VCaP (cell line): Measurements from ENCODE around the gene OTOP3.

Experiments
- H3K27ac ChIP-seq: fragments of 450-650 bp; 2 replicates; pipeline ENCODE4 v1.5.1; 2017
- TF ChIP-seq, protein P1 (sequence below): fragments of 450-650 bp; conservative IDR thresholded peaks from 2 replicates; pipeline ENCODE4 v1.5.1; 2017; ENCODE audit warnings: mild to moderate bottlenecking, moderate library complexity

Gene OTOP3

DNA sequence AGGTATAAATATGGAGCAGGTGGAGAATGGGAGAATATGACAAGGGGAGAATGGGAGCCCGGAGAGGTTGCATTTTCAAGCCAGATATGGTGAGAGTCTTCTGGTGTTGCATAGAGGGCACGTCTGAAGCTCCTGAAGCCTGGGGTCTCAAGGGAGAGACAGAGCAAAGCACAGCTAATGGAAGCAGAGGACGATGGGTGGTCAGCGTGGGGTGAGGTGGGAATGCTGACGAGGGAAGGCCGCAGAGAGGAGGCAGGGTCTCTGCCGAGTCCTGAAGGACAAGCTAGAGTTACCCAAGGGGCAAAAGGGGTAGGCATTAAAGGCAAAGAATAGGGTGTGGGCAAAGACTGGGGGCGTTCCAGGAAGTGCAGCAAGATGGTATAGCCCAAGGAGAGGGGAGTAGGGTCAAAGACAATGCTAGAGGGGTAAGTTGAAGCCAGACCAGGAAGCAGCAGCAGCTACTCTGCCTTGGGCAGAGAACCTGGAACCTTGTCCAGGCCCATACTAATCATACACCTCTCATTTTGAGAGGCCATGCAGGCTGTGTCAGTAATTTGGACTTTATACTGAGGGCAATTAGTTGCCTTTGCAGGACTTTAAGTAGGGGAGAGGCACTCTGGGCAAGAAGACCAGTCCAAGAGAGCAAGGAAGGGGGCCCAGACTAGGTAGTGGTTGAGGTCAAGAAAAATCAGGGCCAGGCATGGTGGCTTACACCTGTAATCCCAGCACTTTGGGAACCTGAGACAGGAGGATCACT, 2.7 kb downstream of the OTOP3 start:
- TF ChIP-seq, protein P1, sequence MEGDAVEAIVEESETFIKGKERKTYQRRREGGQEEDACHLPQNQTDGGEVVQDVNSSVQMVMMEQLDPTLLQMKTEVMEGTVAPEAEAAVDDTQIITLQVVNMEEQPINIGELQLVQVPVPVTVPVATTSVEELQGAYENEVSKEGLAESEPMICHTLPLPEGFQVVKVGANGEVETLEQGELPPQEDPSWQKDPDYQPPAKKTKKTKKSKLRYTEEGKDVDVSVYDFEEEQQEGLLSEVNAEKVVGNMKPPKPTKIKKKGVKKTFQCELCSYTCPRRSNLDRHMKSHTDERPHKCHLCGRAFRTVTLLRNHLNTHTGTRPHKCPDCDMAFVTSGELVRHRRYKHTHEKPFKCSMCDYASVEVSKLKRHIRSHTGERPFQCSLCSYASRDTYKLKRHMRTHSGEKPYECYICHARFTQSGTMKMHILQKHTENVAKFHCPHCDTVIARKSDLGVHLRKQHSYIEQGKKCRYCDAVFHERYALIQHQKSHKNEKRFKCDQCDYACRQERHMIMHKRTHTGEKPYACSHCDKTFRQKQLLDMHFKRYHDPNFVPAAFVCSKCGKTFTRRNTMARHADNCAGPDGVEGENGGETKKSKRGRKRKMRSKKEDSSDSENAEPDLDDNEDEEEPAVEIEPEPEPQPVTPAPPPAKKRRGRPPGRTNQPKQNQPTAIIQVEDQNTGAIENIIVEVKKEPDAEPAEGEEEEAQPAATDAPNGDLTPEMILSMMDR, result no peak

DNA sequence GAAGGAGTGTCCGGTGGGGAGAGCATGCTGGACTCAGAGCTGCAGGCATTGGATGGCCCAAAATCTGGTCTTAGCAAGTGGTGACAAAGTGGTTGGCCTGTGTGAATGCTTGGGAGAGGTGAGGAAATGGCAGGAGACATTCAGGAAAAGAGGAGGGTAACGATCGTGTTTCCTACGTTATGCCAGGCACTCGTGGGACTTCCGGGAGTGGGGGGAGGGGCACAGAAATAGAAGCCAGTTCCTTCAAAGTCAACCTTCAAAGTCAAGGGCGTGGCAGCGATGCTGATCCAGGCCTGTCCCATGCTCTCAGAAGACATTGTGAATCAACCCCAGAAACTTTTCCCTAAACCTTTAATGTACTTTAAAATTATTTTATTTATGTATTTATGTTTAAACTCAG, 3.8 kb downstream of the OTOP3 start:
- no peak overlapping the region for H3K27ac ChIP-seq
- TF ChIP-seq, protein P1, result no peak

More for the DNA sequence above, 2.7 kb downstream of the OTOP3 start:
- no peak overlapping the region for H3K27ac ChIP-seq

DNA sequence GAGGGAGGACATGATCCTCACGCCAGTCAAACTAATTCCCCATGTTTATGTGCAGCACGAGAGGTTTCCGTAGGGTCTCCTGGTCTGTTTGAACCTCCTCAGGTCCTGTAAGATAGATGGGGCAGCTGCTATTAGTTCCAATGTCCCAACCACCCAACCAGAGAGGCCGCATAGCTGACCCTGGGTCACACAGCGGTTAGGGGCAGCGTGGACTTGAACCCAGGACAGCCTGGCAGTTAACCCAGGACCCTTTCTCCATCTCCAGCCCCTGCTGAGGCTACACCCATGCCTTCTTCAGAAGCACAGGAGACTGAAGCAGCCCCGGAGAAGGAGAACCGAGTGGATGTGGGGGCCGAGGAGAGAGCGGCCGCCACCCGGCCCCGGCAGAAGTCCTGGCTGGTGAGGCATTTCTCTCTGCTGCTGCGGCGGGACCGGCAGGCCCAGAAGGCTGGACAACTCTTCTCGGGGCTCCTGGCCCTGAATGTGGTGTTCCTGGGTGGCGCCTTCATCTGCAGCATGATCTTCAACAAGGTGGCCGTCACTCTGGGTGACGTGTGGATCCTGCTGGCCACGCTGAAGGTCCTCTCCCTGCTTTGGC, 5.5 kb downstream of the OTOP3 start:
- TF ChIP-seq, protein P1, result no peak
- H3K27ac ChIP-seq, result no peak overlapping the region

DNA sequence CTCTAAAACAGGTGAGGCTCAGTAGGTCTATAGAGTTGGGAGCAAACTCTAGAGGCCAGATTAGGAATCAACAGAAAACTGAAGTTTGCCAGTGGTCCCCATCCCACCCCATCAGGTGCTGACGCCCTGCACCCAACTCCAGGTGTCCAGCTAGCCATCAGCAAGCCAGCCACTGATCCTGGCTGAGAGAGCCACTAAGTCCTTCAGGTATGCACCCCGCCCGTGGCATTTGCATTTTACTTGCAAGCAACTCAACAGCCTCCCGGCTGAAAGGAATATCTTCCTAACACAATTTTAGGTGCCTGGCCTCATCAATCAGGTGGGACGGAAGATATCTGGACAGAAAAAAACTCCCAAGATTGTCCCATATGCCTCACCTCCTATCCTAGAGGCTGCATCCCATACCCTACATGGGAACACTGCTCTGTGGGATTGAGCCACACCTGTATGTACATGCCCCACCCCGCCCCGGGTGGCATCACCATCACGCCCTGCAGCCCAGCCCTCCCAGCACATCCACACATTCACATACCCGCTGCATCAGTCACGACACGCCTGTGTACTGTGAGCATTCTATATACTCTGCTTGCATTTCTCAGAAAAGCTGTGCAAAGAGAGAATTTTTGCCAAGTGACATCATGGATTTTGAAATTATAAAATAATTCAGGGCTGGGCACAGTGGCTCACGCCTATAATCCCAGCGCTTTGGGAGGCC, 8.3 kb downstream of the OTOP3 start:
- TF ChIP-seq, protein P1, result no peak
- H3K27ac ChIP-seq, result no peak overlapping the region

DNA sequence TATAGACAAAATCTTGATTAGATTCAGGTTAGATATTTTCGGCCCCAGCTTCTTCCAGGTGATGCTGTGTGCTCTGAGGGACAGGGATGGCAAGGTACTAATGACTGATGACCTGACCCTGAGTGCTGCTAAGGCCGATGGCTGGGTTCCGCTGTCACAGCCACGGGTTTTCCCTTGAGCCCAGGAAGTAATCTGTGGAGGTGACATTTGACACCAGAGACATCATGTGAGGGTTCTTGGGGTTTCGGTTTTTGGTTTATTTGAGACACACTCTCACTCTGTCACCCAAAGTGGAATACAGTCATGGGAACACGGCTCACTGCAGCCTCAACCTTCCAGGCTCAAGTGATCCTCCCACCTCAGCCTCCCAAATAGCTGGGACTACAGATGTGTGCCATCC, 9.8 kb downstream of the OTOP3 start:
- TF ChIP-seq, protein P1, result no peak
- no peak overlapping the region for H3K27ac ChIP-seq

DNA sequence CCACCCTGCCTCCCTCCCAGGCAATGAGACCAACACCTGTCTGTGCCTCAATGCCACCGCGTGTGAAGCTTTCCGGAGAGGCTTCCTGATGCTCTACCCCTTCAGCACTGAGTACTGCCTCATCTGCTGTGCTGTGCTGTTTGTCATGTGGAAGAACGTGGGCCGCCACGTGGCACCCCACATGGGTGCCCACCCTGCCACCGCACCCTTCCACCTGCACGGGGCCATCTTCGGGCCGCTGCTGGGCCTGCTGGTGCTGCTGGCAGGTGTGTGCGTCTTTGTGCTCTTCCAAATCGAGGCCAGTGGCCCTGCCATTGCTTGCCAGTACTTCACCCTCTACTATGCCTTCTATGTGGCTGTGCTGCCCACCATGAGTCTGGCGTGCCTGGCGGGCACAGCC, 10.9 kb downstream of the OTOP3 start:
- TF ChIP-seq, protein P1, result no peak
- no peak overlapping the region for H3K27ac ChIP-seq

DNA sequence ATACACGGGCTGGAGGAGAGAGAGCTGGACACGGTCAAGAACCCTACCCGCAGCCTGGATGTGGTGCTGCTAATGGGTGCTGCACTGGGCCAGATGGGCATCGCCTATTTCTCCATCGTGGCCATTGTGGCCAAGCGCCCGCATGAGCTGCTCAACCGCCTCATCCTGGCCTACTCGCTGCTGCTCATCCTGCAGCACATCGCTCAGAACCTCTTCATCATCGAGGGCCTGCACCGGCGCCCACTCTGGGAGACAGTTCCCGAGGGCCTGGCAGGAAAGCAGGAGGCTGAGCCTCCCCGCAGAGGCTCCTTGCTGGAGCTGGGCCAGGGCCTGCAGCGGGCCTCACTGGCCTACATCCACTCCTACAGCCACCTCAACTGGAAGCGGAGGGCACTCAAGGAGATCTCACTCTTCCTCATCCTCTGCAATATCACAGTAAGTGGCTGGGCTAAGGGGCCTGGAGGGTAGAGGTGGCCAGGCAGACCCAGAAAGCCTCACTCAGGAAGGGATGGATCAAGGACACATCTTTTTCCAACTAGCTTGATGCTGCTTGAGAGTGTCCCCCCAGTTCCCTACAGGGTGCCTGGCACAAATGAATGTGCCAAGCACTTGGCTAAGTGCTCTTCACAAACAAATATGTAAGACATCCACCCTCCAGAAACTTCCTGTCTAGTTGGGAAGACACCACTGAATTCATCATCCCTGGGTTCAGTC, 11.5 kb downstream of the OTOP3 start:
- TF ChIP-seq, protein P1, result no peak
- no peak overlapping the region for H3K27ac ChIP-seq
